PC-3 (cell line): ENCODE data around the gene APOBEC3G.

Experiments used
- CTCF ChIP-seq: fragments of 300-600 bp; sonication (generic); conservative IDR thresholded peaks from 2 replicates; pipeline ENCODE4 v1.5.1; 2017; ENCODE audit warnings: antibody characterized with exemption, low read depth, mild to moderate bottlenecking, low read length
- EZH2 ChIP-seq: fragments of 300-600 bp; sonication (generic); IDR thresholded peaks from one replicate; pipeline ENCODE4 v1.6.1; 2017; ENCODE audit warnings: antibody characterized with exemption, mild to moderate bottlenecking, low read length; ENCODE audit not compliant: unreplicated experiment
- EZH2phosphoT487 ChIP-seq: fragments of 300-600 bp; sonication (generic); IDR thresholded peaks from 2 replicates; pipeline ENCODE4 v1.6.1; 2018; ENCODE audit warnings: mild to moderate bottlenecking, antibody characterized with exemption, low read length, borderline replicate concordance

- no peak for TF ChIP-seq EZH2phosphoT487
- no peak for TF ChIP-seq CTCF
- TF ChIP-seq EZH2 = no peak
These were observed 52.7 kb downstream of the APOBEC3G start for GRCh38 chr22:39129746-39130145.
